Endothelial cell of umbilical vein (primary cell): Measurements from ENCODE around the gene IP6K3. TPM values are rescaled to one million over a fixed set of nuclear protein-coding genes. Genes with fewer than 3 reads are reported as not detected.

ENCODE experiments used
- BruUV-seq: library from RNA; stranded (reverse); fragments of 400-500 nt; replicated peaks from 2 replicates; lab custom pipeline; 2021; lab: Mats Ljungman, UMichigan
- CTCF ChIA-PET: fragments of 300-600, 350-600 bp; sonication (Branson Sonifier 250); formaldehyde crosslinking; loops from one replicate; lab custom pipeline; 2021; ENCODE audit warnings: antibody characterized with exemption, inconsistent platforms; lab: Charles Lee
- POLR2A ChIA-PET: fragments of 300-600, 350-600 bp; sonication (Branson Sonifier 250); formaldehyde crosslinking; loops from one replicate; lab custom pipeline; 2021; ENCODE audit warnings: antibody characterized with exemption, inconsistent platforms; lab: Charles Lee
- DNase-seq: peaks from one replicate; pipeline ENCODE4 v3.0.0-alpha.2; 2011; ENCODE audit warnings: low read depth, low spot score
- FAIRE-seq: peaks from 2 replicates; lab custom pipeline; 2011; peaks lifted over from hg19 to GRCh38; lab: Jason Lieb, UNC
- H2AFZ ChIP-seq: 2 replicates; pipeline ENCODE4 v1.6.0; 2012; ENCODE audit warnings: low read depth, low read length, control low read depth, inconsistent platforms
- H3K27ac ChIP-seq: 2 replicates; pipeline ENCODE4 v1.5.1; 2011; ENCODE audit warnings: low read depth, mild to moderate bottlenecking, control low read depth, low read length, moderate library complexity; ENCODE audit not compliant: insufficient read depth
- H3K27me3 ChIP-seq, 2 experiments: 2 replicates each; pipeline versions ENCODE4 v1.6.0 to v1.6.1; 2011; ENCODE audit warnings: low read length in 2 of 2, mixed read lengths in 1 of 2; ENCODE audit not compliant: control insufficient read depth in 2 of 2, insufficient read depth in 2 of 2
- H3K36me3 ChIP-seq, 2 experiments: 2 replicates in 1 of 2; 3 replicates in 1 of 2; pipeline ENCODE4 v1.5.1; 2011; ENCODE audit warnings: low read length in 2 of 2, mild to moderate bottlenecking in 1 of 2, moderate library complexity in 1 of 2; ENCODE audit not compliant: control insufficient read depth in 2 of 2, insufficient read depth in 2 of 2; ENCODE audit errors: extremely low read depth in 1 of 2
- H3K4me1 ChIP-seq: 3 replicates; pipeline ENCODE4 v1.5.1; 2011; ENCODE audit warnings: mild to moderate bottlenecking, low read length; ENCODE audit not compliant: control insufficient read depth, insufficient read depth; ENCODE audit errors: extremely low read depth
- H3K4me2 ChIP-seq: 2 replicates; pipeline ENCODE4 v1.6.1; 2011; ENCODE audit warnings: low read length, control low read depth, mixed read lengths; ENCODE audit not compliant: insufficient read depth
- H3K4me3 ChIP-seq, 3 experiments: fragments of 200-600 bp in 1 of 3; sonication (generic), shearing (Covaris generic) in 1 of 3; replicated peaks in 1 of 3; 2 replicates each; pipeline ENCODE4 v1.5.1; 2011 to 2016; ENCODE audit warnings: control low read depth in 3 of 3, low read length in 3 of 3, mild to moderate bottlenecking in 2 of 3, inconsistent platforms in 1 of 3, low read depth in 1 of 3, moderate library complexity in 1 of 3; ENCODE audit not compliant: insufficient read depth in 1 of 3
- H3K79me2 ChIP-seq: 2 replicates; pipeline ENCODE4 v1.6.0; 2012; ENCODE audit warnings: low read length, inconsistent platforms; ENCODE audit not compliant: control insufficient read depth, insufficient read depth
- H3K9ac ChIP-seq: replicated peaks from 2 replicates; pipeline ENCODE3; 2011; ENCODE audit warnings: low read length, control low read depth; ENCODE audit not compliant: insufficient read depth; ENCODE audit errors: extremely low read depth
- H3K9me1 ChIP-seq: replicated peaks from 3 replicates; pipeline ENCODE4 v1.6.0; 2011; ENCODE audit warnings: mild to moderate bottlenecking, low read length; ENCODE audit not compliant: control insufficient read depth, insufficient read depth; ENCODE audit errors: extremely low read depth
- H3K9me3 ChIP-seq: replicated peaks from 2 replicates; pipeline ENCODE4 v1.5.1; 2012; ENCODE audit warnings: low read length, inconsistent platforms; ENCODE audit not compliant: control insufficient read depth, insufficient read depth
- H4K20me1 ChIP-seq: replicated peaks from 2 replicates; pipeline ENCODE3; 2011; ENCODE audit warnings: mild to moderate bottlenecking, low read length; ENCODE audit not compliant: control insufficient read depth, insufficient read depth; ENCODE audit errors: extremely low read depth
- EZH2 ChIP-seq: IDR thresholded peaks from 2 replicates; pipeline ENCODE4 v1.6.1; 2012; ENCODE audit warnings: borderline replicate concordance, low read depth, mild to moderate bottlenecking, moderate library complexity, low read length, inconsistent platforms; ENCODE audit not compliant: severe bottlenecking
- FOS ChIP-seq: IDR thresholded peaks from 2 replicates; pipeline ENCODE4 v1.6.1; 2011; ENCODE audit warnings: mild to moderate bottlenecking, low read length, moderate library complexity, borderline replicate concordance; ENCODE audit not compliant: insufficient read depth
- GATA2 ChIP-seq: IDR thresholded peaks from 2 replicates; pipeline ENCODE4 v1.7.0; 2011; ENCODE audit warnings: low read depth, mild to moderate bottlenecking, moderate library complexity, mixed read lengths, low read length; ENCODE audit not compliant: insufficient read length, insufficient read depth
- JUN ChIP-seq: IDR thresholded peaks from 2 replicates; pipeline ENCODE4 v1.6.1; 2011; ENCODE audit warnings: borderline replicate concordance, low read depth; ENCODE audit not compliant: insufficient read length, insufficient read depth
- MYC ChIP-seq: IDR thresholded peaks from one replicate; pipeline ENCODE4 v1.6.1; 2011; ENCODE audit warnings: mild to moderate bottlenecking, low read depth, low read length
- POLR2A ChIP-seq: IDR thresholded peaks from 2 replicates; pipeline ENCODE4 v1.6.1; 2012; ENCODE audit warnings: low read depth, mild to moderate bottlenecking, control low read depth, low read length
- POLR2AphosphoS5 ChIP-seq: IDR thresholded peaks from 2 replicates; pipeline ENCODE4 v1.6.1; 2012; ENCODE audit warnings: low read depth, mild to moderate bottlenecking, control low read depth, low read length, moderate library complexity; ENCODE audit not compliant: insufficient read depth
- dilution Hi-C: fragments of 300-500 bp; cut with MboI; formaldehyde crosslinking; loops from one replicate; pipeline ENCODE4 v1.15.0; 2019; ENCODE audit warnings: low sequenced_read_pairs; ENCODE audit not compliant: extremely low pct_ligation_motif_present
- intact Hi-C: fragments of 100-400 bp; cut with micrococcal nuclease; formaldehyde crosslinking; loops from one replicate; pipeline ENCODE4 v1.10.0; 2022
- polyA plus RNA-seq, 4 experiments: library from polyadenylated mRNA; depleted of rRNA in 3 of 4; stranded (reverse) in 3 of 4; unstranded in 1 of 4; fragments of >200 nt; gene quantifications; 2 replicates each; pipeline versions ENCODE4 v1.2.1 to v1.2.3, GENCODE V29; 2011 to 2012; ENCODE audit warnings: missing spikeins in 1 of 4
- total RNA-seq: library from RNA; stranded (reverse); gene quantifications from 2 replicates; pipeline ENCODE4 v1.2.3, GENCODE V29; 2021
- TF ChIP-seq, protein P1 (sequence below), 2 donors: IDR thresholded peaks; 1 replicate in 1 of 2; 2 replicates in 1 of 2; pipeline ENCODE4 v1.5.1; 2011; ENCODE audit warnings: low read length in 2 of 2, mild to moderate bottlenecking in 2 of 2, moderate library complexity in 2 of 2, control low read depth in 1 of 2, inconsistent platforms in 1 of 2, low read depth in 1 of 2; ENCODE audit not compliant: insufficient read depth in 1 of 2; ENCODE audit errors: extremely low read depth in 1 of 2

IP6K3 gene
- total and polyA plus RNA-seq, 2 donors (not counting 3 experiments of a cell fraction or from before 2014, with no cell fraction given), result not detected

DNA sequence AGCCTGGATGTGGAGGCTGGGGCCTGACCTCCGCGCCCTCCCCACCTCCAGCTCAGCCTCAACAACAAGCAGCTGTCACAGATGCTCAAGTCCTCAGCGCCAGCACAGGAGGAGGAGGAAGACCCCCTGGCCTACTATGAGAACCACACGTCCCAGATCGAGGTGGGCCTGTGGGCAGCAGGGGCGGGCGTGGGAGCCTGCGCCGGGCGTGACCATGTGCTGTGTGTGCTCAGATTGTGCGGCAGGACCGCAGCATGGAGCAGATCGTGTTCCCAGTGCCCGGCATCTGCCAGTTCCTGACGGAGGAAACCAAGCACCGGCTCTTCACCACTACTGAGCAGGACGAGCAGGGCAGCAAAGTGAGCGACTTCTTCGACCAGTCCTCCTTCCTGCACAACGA is 58.7 kb downstream of the IP6K3 start:
- TF ChIP-seq POLR2AphosphoS5, result no peak
- no peak for TF ChIP-seq FOS
- no peak for TF ChIP-seq MYC
- TF ChIP-seq GATA2, result no peak
- TF ChIP-seq, protein P1, sequence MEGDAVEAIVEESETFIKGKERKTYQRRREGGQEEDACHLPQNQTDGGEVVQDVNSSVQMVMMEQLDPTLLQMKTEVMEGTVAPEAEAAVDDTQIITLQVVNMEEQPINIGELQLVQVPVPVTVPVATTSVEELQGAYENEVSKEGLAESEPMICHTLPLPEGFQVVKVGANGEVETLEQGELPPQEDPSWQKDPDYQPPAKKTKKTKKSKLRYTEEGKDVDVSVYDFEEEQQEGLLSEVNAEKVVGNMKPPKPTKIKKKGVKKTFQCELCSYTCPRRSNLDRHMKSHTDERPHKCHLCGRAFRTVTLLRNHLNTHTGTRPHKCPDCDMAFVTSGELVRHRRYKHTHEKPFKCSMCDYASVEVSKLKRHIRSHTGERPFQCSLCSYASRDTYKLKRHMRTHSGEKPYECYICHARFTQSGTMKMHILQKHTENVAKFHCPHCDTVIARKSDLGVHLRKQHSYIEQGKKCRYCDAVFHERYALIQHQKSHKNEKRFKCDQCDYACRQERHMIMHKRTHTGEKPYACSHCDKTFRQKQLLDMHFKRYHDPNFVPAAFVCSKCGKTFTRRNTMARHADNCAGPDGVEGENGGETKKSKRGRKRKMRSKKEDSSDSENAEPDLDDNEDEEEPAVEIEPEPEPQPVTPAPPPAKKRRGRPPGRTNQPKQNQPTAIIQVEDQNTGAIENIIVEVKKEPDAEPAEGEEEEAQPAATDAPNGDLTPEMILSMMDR (IDR thresholded peaks at IDR 0.05; ENCODE audit: extremely low read depth in 1 of 2, insufficient read depth in 1 of 2, low read depth in 1 of 2, low read length in 2 of 2), result no peak
- TF ChIP-seq JUN, result no peak
- TF ChIP-seq POLR2A, result no peak
- no peak for TF ChIP-seq EZH2

More for the DNA sequence above, 58.7 kb downstream of the IP6K3 start:
- Histone ChIP-seq H3K4me2 (no peak overlapping the region), H3K4me3 (no peak overlapping the region), H3K36me3 (peaks cover 4 to 65% of the 10 kb centered on the region in 2 experiments), H3K27ac (no peak overlapping the region), H3K9me3 (no peaks in the 10 kb centered on the region), H3K79me2 (no peaks in the 10 kb centered on the region), H4K20me1 (no peaks in the 10 kb centered on the region), H3K9ac (no peak overlapping the region), H3K4me1 (peaks cover 7% of the 10 kb centered on the region), H2AFZ (no peak overlapping the region), H3K9me1 (no peaks in the 10 kb centered on the region), H3K27me3 (no peaks in the 10 kb centered on the region)
- intact Hi-C loops, result no loop called here
- DNase-seq (no peak), FAIRE-seq (no peak)
- ChIA-PET CTCF (interaction anchor here (1.3 kb wide), 1 partner anchor 12 kb away, joined by 4 read pairs; no protein-coding TSS in a partner anchor), POLR2A (no interaction called here)
- TSS peak; percentile 11 for BruUV-seq
- dilution Hi-C loops, result no loop called here
